HG02884 (cell line): ENCODE data around the gene SRA1.

ENCODE experiments used
- ATAC-seq: cut with Tn5 transposase; IDR thresholded peaks from one replicate; pipeline ENCODE4 v1.9.1; 2021; ENCODE audit warnings: mild to moderate bottlenecking, moderate library complexity; ENCODE audit not compliant: unreplicated experiment

SRA1 gene

DNA sequence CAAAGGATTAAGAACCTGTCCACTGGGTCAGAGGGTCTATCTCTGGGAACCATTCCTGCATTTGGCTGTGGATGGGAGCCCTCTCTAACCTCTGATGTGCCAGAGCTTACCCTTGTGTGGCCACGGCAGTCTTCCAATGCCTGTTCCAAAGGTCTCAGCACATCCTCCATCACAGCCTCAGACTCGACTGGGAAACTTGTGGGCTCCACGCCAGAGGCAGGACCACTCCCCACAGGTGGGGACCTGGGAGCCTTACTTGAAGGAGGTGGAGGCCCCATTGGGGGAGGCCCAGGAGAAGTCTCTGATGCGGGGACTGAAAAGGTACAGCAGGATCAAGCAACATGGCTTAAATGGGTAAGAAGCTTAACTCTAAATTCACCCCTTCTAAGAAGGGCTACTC, 5.4 kb downstream of the SRA1 start:
- ATAC-seq, result no peak

DNA sequence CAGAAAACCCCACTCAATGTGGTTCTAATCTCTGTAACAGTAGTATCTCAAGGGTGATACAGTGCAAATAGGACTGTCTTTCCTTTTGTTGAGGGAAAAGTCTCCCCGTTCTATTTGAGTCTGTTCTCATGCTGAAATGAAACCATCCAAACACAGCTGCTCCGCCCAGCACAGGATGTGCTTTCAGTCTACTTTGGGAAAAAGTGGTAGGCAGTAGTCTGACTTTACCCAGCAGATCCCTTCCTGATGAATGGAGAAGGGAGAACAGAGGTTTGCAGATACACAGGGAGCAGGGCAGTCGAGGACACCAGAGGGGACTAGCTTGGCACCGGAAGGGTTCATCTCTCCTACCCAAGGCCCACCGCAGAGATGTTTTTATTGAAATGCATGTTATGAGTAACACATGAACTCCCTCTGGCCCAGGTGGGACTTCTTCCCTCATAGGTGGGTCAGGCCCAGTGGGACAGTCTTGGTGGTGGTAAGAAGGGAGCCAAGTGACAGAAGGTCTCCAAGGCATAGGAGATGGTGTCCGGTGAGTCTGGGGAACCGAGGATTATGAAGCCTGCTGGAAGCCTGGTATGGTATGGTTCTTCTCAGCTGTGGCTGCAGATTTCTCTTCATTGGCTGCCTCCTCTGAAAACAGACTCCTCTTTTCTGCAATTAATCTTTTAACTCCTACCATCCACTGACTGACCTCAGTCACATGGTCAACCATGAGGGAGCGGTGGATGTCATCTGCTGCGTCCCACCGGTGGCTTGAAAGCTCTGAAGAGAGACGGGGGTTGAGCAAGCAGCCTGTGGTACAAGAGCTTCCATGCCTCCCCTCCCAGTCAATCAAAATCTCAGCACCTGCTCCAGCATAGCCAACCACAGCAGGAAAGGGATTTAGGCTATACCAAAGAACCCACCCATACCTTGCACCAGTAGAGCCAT, 6.9 kb downstream of the SRA1 start:
- no peak for ATAC-seq

DNA sequence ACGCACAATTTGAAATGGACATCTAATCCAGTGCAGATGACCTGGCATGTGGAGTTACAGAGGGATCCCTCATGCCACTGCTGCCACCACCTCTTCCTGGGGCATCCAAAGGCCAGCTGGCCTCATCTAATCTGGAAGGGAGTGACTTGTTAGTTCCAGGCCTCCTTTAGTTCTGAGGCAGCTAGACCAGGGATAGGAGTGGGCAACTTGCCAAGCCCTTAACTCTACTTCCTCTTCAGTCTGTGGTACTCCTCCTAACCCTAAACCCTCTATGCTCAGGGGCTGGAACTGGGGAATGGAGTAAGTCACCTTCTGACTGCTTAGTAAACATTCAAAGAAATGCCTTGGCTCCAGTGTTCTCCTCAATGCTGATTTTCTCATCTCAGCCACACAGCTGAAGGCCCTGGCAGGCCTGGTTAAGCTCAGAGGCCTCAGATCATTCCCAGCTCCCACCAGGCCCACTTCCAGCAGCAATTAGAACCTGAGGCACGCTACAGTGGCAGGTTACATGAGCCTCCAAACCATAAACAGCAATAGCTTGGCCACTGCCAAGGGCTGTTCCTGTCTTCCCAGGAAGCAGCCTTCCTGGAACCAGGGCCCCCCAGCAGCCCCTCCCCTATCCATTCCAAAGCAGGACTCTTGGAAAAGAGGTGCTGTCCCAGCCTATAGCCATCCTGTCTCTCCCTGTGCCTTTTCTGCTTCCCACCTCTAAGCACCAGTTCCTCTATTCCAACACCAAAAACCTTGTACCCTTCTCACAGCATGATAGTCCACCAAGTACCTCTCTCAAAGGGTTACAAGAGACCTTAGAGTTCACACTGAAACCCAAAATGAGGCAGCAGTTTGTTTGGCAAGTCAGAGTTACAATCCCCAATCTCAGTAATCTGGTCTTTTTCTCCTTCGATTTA, 7.8 kb downstream of the SRA1 start:
- no peak for ATAC-seq

DNA sequence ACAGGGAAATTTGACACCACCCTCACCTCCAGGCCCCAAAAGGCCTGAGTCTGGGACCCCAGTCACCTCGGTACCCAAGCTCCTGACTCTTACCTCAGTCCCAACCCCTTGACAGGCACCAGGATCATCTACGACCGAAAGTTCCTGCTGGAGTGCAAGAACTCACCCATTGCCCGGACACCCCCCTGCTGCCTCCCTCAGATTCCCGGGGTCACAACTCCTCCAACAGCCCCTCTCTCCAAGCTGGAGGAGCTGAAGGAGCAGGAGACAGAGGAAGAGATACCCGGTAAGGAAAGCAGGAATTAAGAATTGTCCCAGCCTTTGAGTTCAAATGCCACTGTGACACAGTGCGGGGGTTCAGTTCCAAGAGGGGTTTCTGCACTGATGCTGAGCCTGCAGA, 8.5 kb downstream of the SRA1 start:
- ATAC-seq, result no peak

DNA sequence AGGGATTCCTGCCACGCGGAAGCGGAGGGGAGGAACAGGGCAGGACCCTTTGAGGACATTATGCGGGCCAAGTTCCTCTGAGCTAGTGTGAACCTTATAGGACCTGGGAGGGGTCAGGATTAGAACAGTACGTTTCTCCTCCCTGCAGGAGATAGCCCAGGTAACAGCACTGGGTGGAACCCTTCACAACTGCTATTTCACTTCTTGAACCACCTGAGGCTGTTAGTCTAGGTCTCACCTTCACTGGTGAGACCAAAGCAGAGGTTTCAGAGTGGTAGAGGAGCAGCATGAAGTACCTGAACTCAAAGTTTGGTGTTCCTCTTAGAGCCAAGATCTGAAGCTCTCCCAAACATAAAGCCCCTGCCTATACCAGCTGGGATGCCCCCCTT, 9.0 kb downstream of the SRA1 start:
- peak; percentile 6 for ATAC-seq

DNA sequence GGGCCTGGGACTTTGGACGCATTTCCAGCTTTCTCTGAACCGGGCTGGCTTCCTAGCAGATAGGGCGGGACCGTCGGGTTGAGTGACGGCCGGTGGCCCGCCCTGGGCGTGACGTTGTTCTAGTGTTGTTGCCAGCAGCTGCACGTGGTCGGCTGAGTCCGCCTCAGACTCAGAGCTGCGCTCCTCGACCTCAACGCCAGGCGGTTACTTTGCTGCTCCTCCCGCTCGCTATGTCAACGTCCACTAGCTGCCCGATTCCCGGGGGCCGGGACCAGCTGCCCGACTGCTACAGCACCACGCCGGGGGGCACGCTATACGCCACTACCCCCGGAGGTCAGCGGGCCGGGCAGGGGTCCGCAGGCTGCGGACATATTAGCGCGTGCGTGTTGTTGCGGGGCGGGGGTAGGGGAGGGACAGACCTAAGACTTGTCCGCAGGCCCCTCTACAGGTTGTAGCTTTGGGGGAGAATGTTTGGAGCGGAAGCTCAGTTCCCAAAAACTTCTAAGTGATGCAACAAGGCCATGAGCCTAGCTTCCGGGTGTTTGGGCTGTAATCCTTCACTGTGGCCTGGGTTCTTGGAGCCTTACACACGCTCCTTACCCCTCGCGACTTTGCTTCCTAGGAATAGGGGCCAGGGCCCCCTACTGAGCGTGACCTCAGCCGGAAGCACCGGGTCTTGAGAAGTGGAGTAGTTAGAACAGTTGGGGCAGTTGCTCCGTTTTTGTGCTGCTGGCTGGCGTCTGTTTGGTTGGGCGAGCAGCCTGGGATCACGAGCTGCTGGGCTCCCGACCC, 9.6 kb downstream of the SRA1 start, which contains the start of gene EIF4EBP3:
Gene EIF4EBP3, plus strand, starts transcription at position 155 of the 792 bp plus-strand sequence. Its CDS starts 76 bp downstream, at position 231.
- ATAC-seq, result peak; percentile 98

DNA sequence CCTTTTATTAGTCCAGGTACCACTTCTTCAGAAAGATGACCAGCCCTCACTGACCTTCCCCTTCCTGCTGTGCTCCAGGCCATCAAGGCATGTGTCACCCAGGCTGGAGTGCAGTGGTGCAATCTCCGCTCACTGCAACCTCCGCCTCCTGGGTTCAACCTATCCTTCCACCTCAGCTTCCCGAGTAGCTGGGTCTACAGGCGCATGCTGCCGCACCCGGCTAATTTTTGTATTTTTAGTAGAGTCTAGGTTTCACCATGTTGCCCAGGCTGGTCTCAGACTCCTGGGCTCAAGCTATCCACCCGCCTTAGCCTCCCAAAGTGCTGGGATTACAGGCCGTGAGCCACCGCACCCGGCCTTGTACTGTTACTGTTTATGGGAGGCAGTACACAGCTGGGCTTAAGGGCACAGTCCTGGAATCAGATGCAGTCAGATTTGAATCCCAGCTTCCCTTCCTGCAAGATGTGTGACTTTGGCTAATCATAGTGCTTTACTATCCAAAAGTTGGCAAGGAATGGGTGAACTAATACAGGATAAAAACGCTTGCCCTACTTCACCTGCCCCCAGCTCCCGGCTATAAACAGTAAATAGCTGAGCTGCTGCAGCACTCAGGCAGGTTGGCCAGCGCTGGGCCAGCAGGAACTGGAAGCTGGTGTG, 10.3 kb downstream of the SRA1 start:
- ATAC-seq, result no peak

DNA sequence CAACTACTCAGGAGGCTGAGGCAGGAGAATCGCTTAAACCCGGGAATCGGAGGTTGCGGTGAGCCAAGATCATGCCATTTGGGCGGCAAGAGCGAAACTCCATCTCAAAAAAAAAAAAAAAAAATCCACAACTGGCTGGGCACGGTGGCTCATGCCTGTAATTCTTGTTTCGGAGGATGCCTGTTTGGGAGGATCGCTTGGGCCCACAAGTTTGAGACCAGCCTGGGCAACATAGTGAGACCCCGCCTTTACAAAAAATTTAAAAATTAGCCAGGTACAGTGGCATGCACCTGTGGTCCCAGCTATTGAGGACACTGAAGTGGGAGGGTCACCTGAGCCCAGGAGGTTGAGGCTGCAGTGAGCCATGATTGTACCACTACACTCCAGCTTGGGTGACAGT, 11.7 kb downstream of the SRA1 start:
- no peak for ATAC-seq

DNA sequence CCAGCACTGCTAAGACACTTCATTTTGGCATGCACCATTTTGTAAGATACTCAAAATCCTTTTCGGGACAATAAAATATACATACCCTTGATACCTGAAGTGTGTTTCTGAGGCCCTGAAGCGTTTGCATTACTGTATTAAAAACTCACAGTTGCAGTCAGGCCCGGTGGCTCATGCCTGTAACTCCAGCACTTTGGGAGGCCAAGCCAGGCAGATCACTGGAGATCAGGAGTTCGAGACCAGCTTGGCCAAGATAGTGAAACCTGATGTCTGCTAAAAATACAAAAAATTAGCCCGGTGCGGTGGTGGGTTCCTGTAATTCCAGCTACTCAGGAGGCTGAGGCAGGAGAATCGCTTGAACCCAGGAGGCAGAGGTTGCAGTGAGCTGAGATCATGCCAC, 12.3 kb downstream of the SRA1 start:
- ATAC-seq, result no peak

DNA sequence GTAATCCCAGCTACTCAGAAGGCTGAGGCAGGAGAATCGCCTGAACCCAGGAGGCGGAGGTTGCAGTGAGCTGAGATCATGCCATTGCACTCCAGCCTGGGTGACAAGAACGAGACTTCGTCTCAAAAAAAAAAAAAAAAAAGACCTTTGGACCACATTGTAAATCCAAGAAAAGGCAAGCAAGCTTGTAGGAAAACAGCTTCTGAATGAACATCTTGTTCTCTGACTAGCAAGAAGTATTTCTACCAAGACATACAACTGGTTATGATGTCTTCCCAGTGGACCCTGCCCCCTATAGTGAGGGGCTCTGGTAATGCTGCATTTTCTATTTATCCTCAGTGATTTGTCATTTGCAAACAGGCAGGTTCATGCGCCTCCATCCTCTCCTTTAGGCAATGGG, 14.3 kb downstream of the SRA1 start:
- ATAC-seq, result no peak

DNA sequence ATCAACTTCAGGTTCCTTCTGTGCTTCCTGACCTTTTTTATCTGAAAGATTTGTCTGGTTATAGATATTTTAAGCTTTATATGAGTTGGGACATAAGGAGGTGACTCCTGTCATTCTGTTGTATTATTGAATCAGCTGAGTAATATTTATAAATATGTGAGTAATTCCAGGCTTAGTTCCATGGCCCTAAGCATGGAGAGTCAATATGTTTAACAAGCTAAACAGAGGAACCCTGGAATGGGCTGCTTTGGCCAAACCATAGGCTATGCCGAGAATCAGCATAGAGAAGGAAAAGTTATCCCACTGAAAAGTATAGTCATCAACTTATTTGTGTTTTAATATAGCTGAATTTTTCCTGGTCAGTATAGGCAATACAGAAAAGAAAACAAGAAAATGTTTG, 17.0 kb downstream of the SRA1 start:
- ATAC-seq, result no peak

DNA sequence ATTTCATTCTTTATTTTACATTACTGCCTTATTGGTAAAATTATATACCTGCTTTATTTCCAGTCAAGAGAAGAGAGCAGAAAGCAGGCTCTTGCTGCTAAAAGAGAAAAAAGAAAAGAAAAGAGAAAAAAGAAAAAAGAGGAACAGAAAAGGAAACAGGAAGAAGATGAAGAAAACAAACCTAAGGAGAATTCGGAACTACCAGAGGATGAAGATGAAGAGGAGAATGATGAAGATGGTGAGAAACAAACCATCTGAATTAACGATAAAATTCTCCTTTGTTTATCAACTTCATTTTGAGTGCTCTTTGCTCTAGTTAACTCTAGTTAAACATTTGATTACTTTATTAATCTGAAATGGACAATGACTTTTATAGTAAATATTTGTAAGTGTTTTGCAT, 33.3 kb downstream of the SRA1 start:
- no peak for ATAC-seq

DNA sequence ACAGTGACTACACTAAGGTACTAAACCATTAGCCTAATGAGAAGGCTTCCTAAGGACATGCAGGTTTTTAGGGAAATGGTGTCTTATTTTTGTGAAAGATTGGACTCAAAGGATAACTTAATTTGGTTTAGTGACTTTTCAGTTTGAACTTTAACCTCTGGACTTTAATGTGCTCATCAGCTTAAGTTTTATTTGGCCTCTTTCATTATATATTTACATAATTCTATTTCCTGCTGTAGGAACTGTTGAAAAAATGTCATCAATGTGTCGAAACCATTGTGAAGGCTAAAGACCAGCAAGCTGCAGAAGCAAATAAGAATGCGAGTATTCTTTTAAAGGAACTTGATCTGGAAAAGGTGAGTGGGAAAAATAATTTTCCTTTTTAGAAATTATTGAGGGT, 44.1 kb downstream of the SRA1 start:
- no peak for ATAC-seq

DNA sequence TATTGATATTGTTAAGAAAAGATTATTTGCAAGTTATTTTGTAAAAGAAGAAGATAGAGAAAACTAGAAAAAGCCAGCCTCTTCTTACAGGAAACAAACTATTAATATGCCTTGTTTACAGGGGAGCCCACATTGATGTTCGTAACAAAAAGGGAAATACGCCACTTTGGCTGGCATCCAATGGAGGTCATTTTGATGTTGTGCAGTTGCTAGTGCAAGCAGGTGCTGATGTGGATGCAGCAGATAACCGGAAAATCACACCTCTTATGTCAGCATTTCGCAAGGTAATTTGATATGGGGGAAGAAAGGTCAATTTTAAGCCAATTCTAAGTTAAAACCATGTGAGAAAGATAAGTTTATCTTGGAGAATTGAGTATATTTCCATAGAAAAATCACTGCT, 47.4 kb downstream of the SRA1 start:
- no peak for ATAC-seq

DNA sequence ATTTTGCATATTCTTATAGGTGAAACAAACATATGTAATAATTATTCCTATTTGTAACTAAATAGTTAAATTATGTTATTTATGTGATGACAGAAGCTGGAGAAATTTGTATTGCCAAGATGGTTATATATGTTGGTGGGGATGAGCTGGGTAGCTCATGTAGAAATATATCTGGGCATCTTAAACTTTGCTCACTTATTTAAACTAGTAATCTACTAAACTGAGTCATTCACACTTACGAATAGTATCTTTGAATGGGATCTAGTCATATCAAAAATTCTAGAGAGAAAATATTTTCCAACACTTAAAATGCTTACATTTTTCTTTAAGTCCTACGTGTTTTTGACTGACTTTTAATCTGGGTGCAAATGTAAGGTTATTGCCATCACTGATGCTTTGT, 54.4 kb downstream of the SRA1 start:
- ATAC-seq, result no peak
